ENCODE results near the gene TTC39C.

Gene TTC39C

DNA sequence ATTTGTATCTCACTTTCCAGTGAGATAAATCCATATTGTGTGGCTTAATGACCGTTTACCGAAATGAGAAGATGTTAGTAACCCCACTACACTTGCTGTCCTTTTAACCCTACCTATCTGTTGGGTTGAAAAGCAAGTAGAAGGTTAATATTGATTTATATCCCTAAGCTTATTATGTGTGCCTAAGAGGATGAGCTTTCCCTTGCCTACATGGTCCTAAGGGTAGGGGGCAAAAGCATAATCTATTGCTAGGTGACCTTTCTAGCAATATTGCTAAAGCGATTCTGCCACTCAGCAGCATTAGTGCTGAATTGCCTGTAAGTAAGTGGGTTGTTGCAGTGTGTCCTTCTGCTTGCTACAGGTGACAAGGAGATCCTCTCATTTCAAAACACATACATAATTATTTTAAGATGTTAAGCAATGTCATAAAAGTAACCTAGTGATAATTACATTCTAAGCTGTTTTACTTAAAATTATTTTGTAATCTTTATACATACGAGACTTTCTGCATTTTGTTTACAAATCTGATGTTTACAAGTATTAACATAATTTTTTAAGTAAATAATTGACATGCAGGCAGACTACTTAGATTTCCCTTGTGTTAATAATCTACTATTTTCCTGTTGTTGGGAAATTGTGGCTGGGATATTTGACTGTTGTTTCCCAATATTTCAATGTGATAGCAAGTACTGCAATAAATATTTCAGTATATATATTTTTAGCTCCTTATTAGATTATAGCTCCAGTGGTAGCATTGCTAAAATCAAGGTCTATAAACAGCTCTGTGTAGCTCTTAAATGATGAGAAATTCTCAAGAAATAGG is 75.2 kb downstream of the TTC39C start:
- H3K27me3 ChIP-seq (ENCODE audit: insufficient read depth, poor library complexity, severe bottlenecking), result no peaks in the 10 kb centered on the region
- DNase-seq (ENCODE audit: low read depth in 1 of 2, low spot score in 1 of 2), result no peak
- H3K27ac ChIP-seq (replicated peaks), result no peak overlapping the region
- no peak overlapping the region for H3K4me3 ChIP-seq (replicated peaks; ENCODE audit: insufficient read depth, low read length)
- no peak for TF ChIP-seq POLR2AphosphoS5 (IDR thresholded peaks at IDR 0.05; ENCODE audit: low read depth)
- TF ChIP-seq GABPA (IDR thresholded peaks at IDR 0.05; ENCODE audit: low read depth), result no peak
- no peak for TF ChIP-seq REST (IDR thresholded peaks at IDR 0.05; ENCODE audit: insufficient replicate concordance, low read depth)
- no peak for TF ChIP-seq SPI1 (IDR thresholded peaks at IDR 0.05; ENCODE audit: borderline replicate concordance, low read depth)
- no peak for TF ChIP-seq CTCF (IDR thresholded peaks at IDR 0.05; ENCODE audit: insufficient read depth, low read length)

DNA sequence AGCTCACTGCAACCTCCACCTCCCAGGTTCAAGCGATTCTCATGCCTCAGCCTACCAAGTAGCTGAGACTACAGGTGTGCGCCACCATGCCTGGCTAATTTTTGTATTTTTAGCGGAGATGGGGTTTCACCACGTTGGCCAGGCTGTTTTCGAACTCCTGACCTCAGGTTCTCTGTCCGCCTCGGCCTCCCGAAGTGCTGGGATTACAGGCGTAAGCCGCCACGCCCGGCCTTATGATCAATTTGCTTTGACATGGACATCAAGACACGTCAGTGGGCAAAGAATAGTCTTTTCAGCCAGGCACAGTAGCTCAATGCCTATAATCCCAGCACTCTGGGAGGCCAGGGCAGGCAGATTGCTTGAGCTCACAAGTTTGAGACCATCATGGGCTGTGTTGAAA is 76.3 kb downstream of the TTC39C start:
- no peak overlapping the region for H3K27ac ChIP-seq (replicated peaks)
- no peaks in the 10 kb centered on the region for H3K27me3 ChIP-seq (ENCODE audit: insufficient read depth, poor library complexity, severe bottlenecking)
- TF ChIP-seq GABPA (IDR thresholded peaks at IDR 0.05; ENCODE audit: low read depth) (no peak), SPI1 (IDR thresholded peaks at IDR 0.05; ENCODE audit: borderline replicate concordance, low read depth) (no peak), REST (IDR thresholded peaks at IDR 0.05; ENCODE audit: insufficient replicate concordance, low read depth) (no peak), CTCF (IDR thresholded peaks at IDR 0.05; ENCODE audit: insufficient read depth, low read length) (no peak), POLR2AphosphoS5 (IDR thresholded peaks at IDR 0.05; ENCODE audit: low read depth) (no peak)
- no peak for DNase-seq (ENCODE audit: low read depth in 1 of 2, low spot score in 1 of 2)
- H3K4me3 ChIP-seq (replicated peaks; ENCODE audit: insufficient read depth, low read length), result no peak overlapping the region

DNA sequence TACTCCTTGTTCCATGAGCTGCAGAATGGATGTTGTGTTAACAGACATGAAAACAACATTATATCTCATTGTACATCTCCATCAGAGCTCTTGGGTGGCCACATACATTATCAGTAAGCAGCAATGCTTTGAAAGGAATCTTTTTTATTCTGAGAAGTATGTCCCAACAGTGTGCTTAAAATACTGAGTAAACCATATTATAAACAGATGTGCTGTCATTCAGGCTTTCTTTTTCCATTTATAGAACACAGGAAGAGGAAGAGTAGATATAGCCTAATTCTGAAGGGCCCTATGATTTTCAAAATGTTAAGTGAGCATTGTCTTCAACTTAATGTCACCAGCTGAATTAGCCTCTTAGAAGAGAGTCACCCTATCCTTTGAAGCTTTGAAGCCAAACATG is 80.0 kb downstream of the TTC39C start:
- no peak for DNase-seq (ENCODE audit: low read depth in 1 of 2, low spot score in 1 of 2)
- Histone ChIP-seq H3K4me3 (replicated peaks; ENCODE audit: insufficient read depth, low read length) (no peak overlapping the region), H3K27ac (replicated peaks) (no peak overlapping the region), H3K27me3 (ENCODE audit: insufficient read depth, poor library complexity, severe bottlenecking) (no peaks in the 10 kb centered on the region)
- TF ChIP-seq CTCF (IDR thresholded peaks at IDR 0.05; ENCODE audit: insufficient read depth, low read length), result no peak
- TF ChIP-seq SPI1 (IDR thresholded peaks at IDR 0.05; ENCODE audit: borderline replicate concordance, low read depth), result no peak

- Histone ChIP-seq H3K27ac (replicated peaks) (no peak overlapping the region), H3K27me3 (ENCODE audit: insufficient read depth, poor library complexity, severe bottlenecking) (no peaks in the 10 kb centered on the region), H3K4me3 (replicated peaks; ENCODE audit: insufficient read depth, low read length) (no peak overlapping the region)
- DNase-seq (ENCODE audit: low read depth in 1 of 2, low spot score in 1 of 2), result no peak
- TF ChIP-seq CTCF (IDR thresholded peaks at IDR 0.05; ENCODE audit: insufficient read depth, low read length) (no peak), POLR2AphosphoS5 (IDR thresholded peaks at IDR 0.05; ENCODE audit: low read depth) (no peak), SPI1 (IDR thresholded peaks at IDR 0.05; ENCODE audit: borderline replicate concordance, low read depth) (no peak), GABPA (IDR thresholded peaks at IDR 0.05; ENCODE audit: low read depth) (no peak), REST (IDR thresholded peaks at IDR 0.05; ENCODE audit: insufficient replicate concordance, low read depth) (no peak)
These were observed 81.4 kb downstream of the TTC39C start for GRCh38 chr18:24095976-24096375.
